ENCODE measurements around the gene CTSA. TPM values are rescaled to one million over a fixed set of nuclear protein-coding genes. Genes with fewer than 3 reads are reported as not detected.

The CTSA gene
- total RNA-seq, 2 donors from 2014 or later = 41.0 to 43.8 TPM

DNA sequence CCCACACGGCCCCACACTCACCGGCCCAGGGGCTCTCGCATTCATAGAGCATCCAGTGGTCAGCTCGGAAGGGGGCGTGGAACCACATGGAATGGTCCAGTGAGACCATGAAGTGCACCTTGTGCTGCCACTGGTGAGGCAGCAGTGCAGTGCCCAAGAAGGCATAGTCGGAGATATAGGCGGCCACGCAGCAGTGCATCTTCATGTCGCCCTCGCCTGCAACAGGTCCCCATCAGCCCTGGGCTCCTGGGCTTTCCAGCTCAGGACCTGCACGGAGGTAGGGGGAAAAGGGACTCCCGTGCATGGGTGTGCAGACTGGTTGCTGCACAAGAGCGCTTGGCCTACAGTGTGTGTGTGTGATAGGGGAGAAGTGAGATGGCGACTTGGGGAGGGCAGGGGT, 47.6 kb upstream of the CTSA start:
- Histone ChIP-seq H3K36me3 (replicated peaks in 1 of 2; ENCODE audit: insufficient read depth in 1 of 2, low read depth in 2 of 2) (peaks cover 3 to 16% of the 10 kb centered on the region in 2 donors), H3K4me1 (no peaks in the 10 kb centered on the region), H3K4me3 (no peak overlapping the region), H3K27ac (no peak overlapping the region), H3K27me3 (no peaks in the 10 kb centered on the region), H3K9me3 (no peaks in the 10 kb centered on the region)
- no peak for ATAC-seq
- intact Hi-C loops (cut with DNase I) = no loop called here
- WGBS, 2 donors = 86% methylated on average over 11 to 14 of the region's 14 CpGs
- no peak for DNase-seq
- no peak for TF ChIP-seq POLR2A (IDR thresholded peaks at IDR 0.05)

- no peak for DNase-seq
- ATAC-seq = no peak
- no peak overlapping the region for H3K27ac ChIP-seq
- intact Hi-C loops (cut with DNase I) = no loop called here
- TF ChIP-seq CTCF (IDR thresholded peaks at IDR 0.05) (no peak), POLR2A (IDR thresholded peaks at IDR 0.05) (no peak)
- no peaks in the 10 kb centered on the region for H3K9me3 ChIP-seq
- H3K27me3 ChIP-seq = no peaks in the 10 kb centered on the region
- H3K36me3 ChIP-seq (replicated peaks in 1 of 2; ENCODE audit: insufficient read depth in 1 of 2, low read depth in 2 of 2) = peaks cover 3 to 17% of the 10 kb centered on the region in 2 donors
- no peak overlapping the region for H3K4me3 ChIP-seq
- no peaks in the 10 kb centered on the region for H3K4me1 ChIP-seq
Measured at GRCh38 chr20:45845452-45845851, 45.7 kb upstream of the CTSA start.

- ATAC-seq = no peak
- DNase-seq = no peak
- TF ChIP-seq CTCF (IDR thresholded peaks at IDR 0.05) (no peak), POLR2A (IDR thresholded peaks at IDR 0.05) (no peak)
- no peak overlapping the region for H3K4me3 ChIP-seq
- intact Hi-C loops (cut with DNase I) = no loop called here
- H3K27ac ChIP-seq = no peak overlapping the region
- peaks cover 0 to 10% of the 10 kb centered on the region in 2 donors for H3K36me3 ChIP-seq (replicated peaks in 1 of 2; ENCODE audit: insufficient read depth in 1 of 2, low read depth in 2 of 2)
- no peaks in the 10 kb centered on the region for H3K9me3 ChIP-seq
- H3K4me1 ChIP-seq = no peaks in the 10 kb centered on the region
- H3K27me3 ChIP-seq = no peaks in the 10 kb centered on the region
- WGBS, 2 donors = 95 to 96% methylated on average over 8 of the region's 8 CpGs
Measured at GRCh38 chr20:45848421-45848820, 42.7 kb upstream of the CTSA start.

DNA sequence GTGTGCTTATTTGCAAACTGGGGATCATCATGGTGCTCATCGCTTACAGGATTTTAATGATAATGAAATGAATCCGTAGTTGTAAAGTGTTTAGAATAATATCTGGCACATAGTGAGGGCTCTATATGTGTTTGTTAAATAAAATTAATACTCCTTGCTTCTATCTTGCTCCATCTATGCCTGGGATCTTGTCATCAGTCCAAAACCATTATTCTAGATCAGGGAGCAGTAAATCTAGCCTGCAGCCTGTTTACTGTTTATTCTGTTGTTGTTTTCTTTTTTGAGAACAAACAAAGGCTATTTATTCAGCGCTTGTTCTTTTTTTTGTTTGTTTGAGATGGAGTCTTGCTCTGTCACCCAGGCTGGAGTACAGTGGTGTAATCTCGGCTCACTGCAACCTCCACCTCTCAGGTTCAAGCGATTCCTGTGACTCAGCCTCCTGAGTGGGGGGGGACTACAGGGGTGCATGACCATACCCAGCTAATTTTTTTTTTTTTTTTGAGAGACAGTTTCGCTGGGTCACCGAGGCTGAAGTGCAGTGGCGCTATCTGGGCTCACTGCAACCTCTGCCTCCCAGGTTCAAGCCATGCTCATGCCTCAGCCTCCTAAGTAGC, 42.1 kb upstream of the CTSA start:
- peaks cover 4% of the 10 kb centered on the region for H3K4me1 ChIP-seq
- TF ChIP-seq POLR2A (IDR thresholded peaks at IDR 0.05) (no peak), CTCF (IDR thresholded peaks at IDR 0.05) (no peak)
- DNase-seq = no peak
- H3K9me3 ChIP-seq = no peaks in the 10 kb centered on the region
- no peak for ATAC-seq
- intact Hi-C loops (cut with DNase I) = no loop called here
- H3K36me3 ChIP-seq (replicated peaks in 1 of 2; ENCODE audit: insufficient read depth in 1 of 2, low read depth in 2 of 2) = peaks cover 0 to 8% of the 10 kb centered on the region in 2 donors
- H3K4me3 ChIP-seq = no peak overlapping the region
- H3K27ac ChIP-seq = no peak overlapping the region
- H3K27me3 ChIP-seq = no peaks in the 10 kb centered on the region
- WGBS, 2 donors = 92 to 94% methylated on average over 8 of the region's 8 CpGs

DNA sequence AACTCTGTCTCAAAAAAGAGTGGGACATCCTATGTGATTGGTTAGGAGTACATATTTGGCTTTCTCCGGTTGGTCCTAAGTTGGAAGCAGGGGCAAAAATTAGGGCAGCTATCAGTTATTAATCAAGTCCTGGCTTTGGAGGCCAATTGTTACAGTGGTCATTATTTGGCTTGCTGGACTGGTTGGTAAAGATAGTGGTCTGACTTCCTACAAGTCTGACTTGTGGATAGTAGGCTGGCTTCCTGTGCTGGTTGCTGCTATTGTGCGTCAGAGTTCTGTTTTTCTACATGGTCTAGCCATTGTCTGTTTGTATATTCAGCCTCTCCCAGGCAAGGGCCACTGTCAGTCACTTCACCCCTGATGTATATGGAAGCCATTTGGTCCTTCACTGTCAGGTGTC, 40.9 kb upstream of the CTSA start:
- Histone ChIP-seq H3K36me3 (replicated peaks in 1 of 2; ENCODE audit: insufficient read depth in 1 of 2, low read depth in 2 of 2) (peaks cover 0 to 4% of the 10 kb centered on the region in 2 donors), H3K27me3 (no peaks in the 10 kb centered on the region), H3K4me3 (no peak overlapping the region), H3K4me1 (peaks cover 10% of the 10 kb centered on the region), H3K27ac (no peak overlapping the region), H3K9me3 (no peaks in the 10 kb centered on the region)
- WGBS, 2 donors = 91 to 100% methylated on average over 2 of the region's 2 CpGs
- TF ChIP-seq CTCF (IDR thresholded peaks at IDR 0.05) (no peak), POLR2A (IDR thresholded peaks at IDR 0.05) (no peak)
- intact Hi-C loops (cut with DNase I) = no loop called here
- ATAC-seq (no peak), DNase-seq (no peak)

Data from body of pancreas (tissue), 4 donors.